DOHH2 (cell line): Measurements from ENCODE around the gene YWHAQ.
A peak's percentile ranks its signal among the peaks of the same experiment; 100 is the strongest.

Experiments used
- H3F3A ChIP-seq: fragments of 200-600 bp; sonication (generic), shearing (Covaris generic); 2 replicates; pipeline ENCODE4 v1.6.0; 2016; ENCODE audit warnings: antibody characterized with exemption, mild to moderate bottlenecking; ENCODE audit not compliant: control insufficient read depth, insufficient read depth
- H3K27ac ChIP-seq: fragments of 200-600 bp; sonication (generic); 2 replicates; pipeline ENCODE4 v1.5.1; 2014; ENCODE audit warnings: low read depth, mild to moderate bottlenecking, low read length, moderate library complexity
- H3K27me3 ChIP-seq: fragments of 200-600 bp; sonication (generic); 2 replicates; pipeline ENCODE4 v1.6.1; 2014; ENCODE audit warnings: mild to moderate bottlenecking, low read length, mixed read lengths; ENCODE audit not compliant: control insufficient read depth
- H3K36me3 ChIP-seq: fragments of 200-600 bp; sonication (generic); 2 replicates; pipeline ENCODE4 v1.6.1; 2014; ENCODE audit warnings: mild to moderate bottlenecking, low read length, moderate library complexity, mixed read lengths; ENCODE audit not compliant: control insufficient read depth
- H3K4me1 ChIP-seq: fragments of 200-600 bp; sonication (generic); 2 replicates; pipeline ENCODE4 v1.6.1; 2014; ENCODE audit warnings: mild to moderate bottlenecking, low read length, mixed read lengths; ENCODE audit not compliant: control insufficient read depth
- H3K4me2 ChIP-seq: fragments of 200-600 bp; sonication (generic); 2 replicates; pipeline ENCODE4 v1.6.0; 2014; ENCODE audit warnings: mild to moderate bottlenecking, low read length, moderate library complexity
- H3K4me3 ChIP-seq: fragments of 200-600 bp; sonication (generic); 2 replicates; pipeline ENCODE4 v1.5.1; 2014; ENCODE audit warnings: mild to moderate bottlenecking, low read length, mixed read lengths
- H3K79me2 ChIP-seq: fragments of 200-600 bp; sonication (generic); 2 replicates; pipeline ENCODE4 v1.6.1; 2014; ENCODE audit warnings: mild to moderate bottlenecking, low read length, mixed read lengths; ENCODE audit not compliant: control insufficient read depth
- H3K9me2 ChIP-seq: fragments of 200-600 bp; sonication (generic); replicated peaks from 2 replicates; pipeline ENCODE4 v1.6.1; 2014; ENCODE audit warnings: mild to moderate bottlenecking, low read length, mixed read lengths; ENCODE audit not compliant: control insufficient read depth
- H3K9me3 ChIP-seq: fragments of 200-600 bp; sonication (generic); 2 replicates; pipeline ENCODE4 v1.6.1; 2014; ENCODE audit warnings: antibody characterized with exemption, low read length, mixed read lengths; ENCODE audit not compliant: control insufficient read depth, insufficient read depth
- H4K20me1 ChIP-seq: fragments of 200-600 bp; sonication (generic); 2 replicates; pipeline ENCODE4 v1.6.0; 2014; ENCODE audit warnings: low read depth, mild to moderate bottlenecking, antibody characterized with exemption, low read length, moderate library complexity; ENCODE audit not compliant: control insufficient read depth, insufficient read depth
- CTCF ChIP-seq: fragments of 200-600 bp; sonication (generic); IDR thresholded peaks from one replicate; pipeline ENCODE4 v1.5.1; 2014; ENCODE audit warnings: antibody characterized with exemption, mild to moderate bottlenecking, low read depth, low read length; ENCODE audit not compliant: poor library complexity, severe bottlenecking
- EZH2phosphoT487 ChIP-seq: fragments of 200-600 bp; sonication (generic); IDR thresholded peaks from 2 replicates; pipeline ENCODE4 v1.6.1; 2017; ENCODE audit warnings: borderline replicate concordance, mild to moderate bottlenecking, antibody characterized with exemption, low read length, moderate library complexity, mixed read lengths

YWHAQ gene

GRCh38 chr2:9630736-9631552, at the start of gene YWHAQ:
YWHAQ (minus strand) TSS chr2:9630997; CDS start chr2:9630452, 545 bp downstream.
- no peaks in the 10 kb centered on the region for H3F3A ChIP-seq
- no peaks in the 10 kb centered on the region for H3K9me3 ChIP-seq
- H3K27me3 ChIP-seq: peaks cover 26% of the 10 kb centered on the region
- no peak for TF ChIP-seq EZH2phosphoT487
- TF ChIP-seq CTCF: no peak
- H3K27ac ChIP-seq: peak within 1 kb of the TSS; percentile 64
- H3K9me2 ChIP-seq: no peaks in the 10 kb centered on the region
- H3K79me2 ChIP-seq: peaks cover 45% of the 10 kb centered on the region
- H4K20me1 ChIP-seq: peaks cover 33% of the 10 kb centered on the region
- peak within 1 kb of the TSS; percentile 89 for H3K4me2 ChIP-seq
- H3K4me1 ChIP-seq: peaks cover 35% of the 10 kb centered on the region
- H3K4me3 ChIP-seq: peak within 1 kb of the TSS; percentile 89
- H3K36me3 ChIP-seq: peaks cover 43% of the 10 kb centered on the region

- H3K4me2 ChIP-seq: no peak overlapping the region
- H3K9me3 ChIP-seq: no peaks in the 10 kb centered on the region
- no peaks in the 10 kb centered on the region; the same call in 1 of the 2 replicates for H3K27me3 ChIP-seq
- H3K4me1 ChIP-seq: no peaks in the 10 kb centered on the region
- H3K9me2 ChIP-seq: no peaks in the 10 kb centered on the region
- H3K4me3 ChIP-seq: no peak overlapping the region
- no peaks in the 10 kb centered on the region for H3K79me2 ChIP-seq
- TF ChIP-seq CTCF (no peak), EZH2phosphoT487 (no peak)
- H3F3A ChIP-seq: no peaks in the 10 kb centered on the region
- H4K20me1 ChIP-seq: no peaks in the 10 kb centered on the region
- H3K36me3 ChIP-seq: no peaks in the 10 kb centered on the region
- no peak overlapping the region for H3K27ac ChIP-seq
Observed at GRCh38 chr2:9680082-9680481, 49.3 kb upstream of the YWHAQ start.

- Histone ChIP-seq H3K9me2 (no peaks in the 10 kb centered on the region), H3K4me3 (no peak overlapping the region)
Observed at GRCh38 chr2:9679218-9679617, 48.4 kb upstream of the YWHAQ start.

More at GRCh38 chr2:9679218-9679617, 48.4 kb upstream of the YWHAQ start:
- Histone ChIP-seq H3K27me3 (no peaks in the 10 kb centered on the region; the same call in 1 of the 2 replicates), H3F3A (no peaks in the 10 kb centered on the region), H3K4me2 (no peak overlapping the region), H3K4me1 (no peaks in the 10 kb centered on the region), H3K27ac (no peak overlapping the region), H4K20me1 (no peaks in the 10 kb centered on the region), H3K36me3 (no peaks in the 10 kb centered on the region), H3K9me3 (no peaks in the 10 kb centered on the region), H3K79me2 (no peaks in the 10 kb centered on the region)
- TF ChIP-seq CTCF: no peak
